ENCODE measurements around the gene CCDC106.

GRCh38 chr19:55643887-55644176, 4.2 kb upstream of the CCDC106 start:
- TF ChIP-seq CTCF (IDR thresholded peaks at IDR 0.05): no peak
- no peak for TF ChIP-seq POLR2AphosphoS5 (IDR thresholded peaks at IDR 0.05; ENCODE audit: low read depth, low read length)
- no peak for TF ChIP-seq REST (IDR thresholded peaks at IDR 0.05; ENCODE audit: insufficient read depth in 1 of 2, low read depth in 2 of 2, low read length in 1 of 2)
- no peak for TF ChIP-seq SIN3A (IDR thresholded peaks at IDR 0.05; ENCODE audit: borderline replicate concordance, insufficient read depth, low read depth, low read length)
- TF ChIP-seq TCF7L2 (IDR thresholded peaks at IDR 0.05; ENCODE audit: low read depth, low read length): no peak
